ENCODE measurements around the gene ATP2B1.

ATP2B1 gene

DNA sequence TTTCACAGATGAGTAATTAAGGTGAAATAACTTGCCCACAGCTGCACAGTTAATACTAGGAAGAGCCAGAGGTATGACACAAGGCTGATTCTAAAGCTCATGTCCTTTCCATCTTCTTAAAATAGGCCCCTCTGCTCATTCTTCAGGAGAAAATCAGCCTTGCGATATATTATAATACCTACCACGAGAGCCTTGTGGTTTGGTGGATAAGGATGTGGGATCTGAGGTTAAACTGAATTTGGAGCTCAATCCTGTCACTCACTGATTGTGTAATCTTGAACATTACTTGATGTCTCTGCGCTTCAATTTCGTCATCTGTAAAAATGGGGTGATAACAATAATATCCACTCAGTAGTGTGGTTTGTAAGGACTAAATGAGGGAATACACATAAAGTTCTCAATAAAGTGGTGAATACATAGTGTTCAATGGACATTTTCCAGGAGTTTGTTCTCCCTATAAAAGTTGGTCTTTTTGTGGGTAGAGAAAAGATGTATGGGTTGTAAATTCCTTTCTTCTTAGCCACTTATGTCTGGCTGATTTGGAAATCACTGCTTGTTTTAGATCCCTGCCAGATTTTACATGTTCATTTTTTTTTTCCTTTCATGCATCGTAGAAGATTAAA, 25.1 kb upstream of the ATP2B1 start:
- Mint-ChIP-seq H3K4me3 (no peak overlapping the region), H3K9me3 (no peaks in the 10 kb centered on the region), H3K4me1 (ENCODE audit: low read depth in 2 of 2) (peaks cover 6 to 10% of the 10 kb centered on the region in 2 donors), H3K27ac (peak overlapping the region in 1 of 2 donors; percentile 5), H3K27me3 (no peaks in the 10 kb centered on the region), H3K36me3 (ENCODE audit: insufficient read depth) (no peaks in the 10 kb centered on the region)
- peak; percentile 90 for ATAC-seq (replicated peaks)
- DNase-seq, result no peak

DNA sequence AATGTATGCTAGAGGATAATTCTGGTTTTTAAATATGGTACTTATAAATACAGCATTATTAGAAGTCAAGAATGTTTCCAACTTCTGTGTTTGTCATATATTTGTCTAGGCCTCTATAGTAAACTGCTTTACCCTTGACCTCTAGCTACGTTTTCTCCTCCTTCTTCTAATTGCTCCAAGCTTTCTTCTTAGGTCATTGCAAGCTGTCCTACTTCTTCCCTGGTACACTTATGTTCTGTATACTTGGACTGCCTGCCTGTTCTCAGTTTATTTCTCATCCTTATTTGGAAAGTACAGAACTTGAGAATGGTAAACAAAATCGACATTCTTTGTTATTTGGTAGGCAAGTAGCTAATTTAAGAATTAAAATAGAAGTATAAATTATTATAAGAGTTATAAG, 23.9 kb upstream of the ATP2B1 start:
- peaks cover 6 to 10% of the 10 kb centered on the region in 2 donors for H3K4me1 Mint-ChIP-seq (ENCODE audit: low read depth in 2 of 2)
- H3K27me3 Mint-ChIP-seq, result no peaks in the 10 kb centered on the region
- ATAC-seq (replicated peaks), result no peak
- H3K9me3 Mint-ChIP-seq, result no peaks in the 10 kb centered on the region
- H3K36me3 Mint-ChIP-seq (ENCODE audit: insufficient read depth), result no peaks in the 10 kb centered on the region
- DNase-seq, result no peak
- no peak overlapping the region for H3K27ac Mint-ChIP-seq
- no peak overlapping the region for H3K4me3 Mint-ChIP-seq

DNA sequence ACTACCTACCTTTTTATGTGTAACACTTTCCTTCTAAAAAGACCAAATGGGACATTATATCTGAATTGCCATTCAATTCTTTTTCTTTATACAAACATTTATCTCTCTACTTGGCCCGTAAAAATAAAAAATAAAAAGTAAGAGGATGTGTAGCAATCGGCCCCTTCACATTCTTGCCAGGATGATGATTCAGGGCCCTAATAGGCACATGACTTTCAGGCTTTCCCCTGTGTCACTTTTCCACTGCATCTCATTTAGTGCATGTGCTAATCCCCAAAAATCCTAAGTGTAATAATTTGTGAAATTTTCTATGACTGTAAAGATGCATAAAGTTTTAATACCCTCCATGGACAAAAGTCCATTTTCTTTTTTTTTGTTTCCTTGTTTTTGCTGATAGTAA, 23.0 kb upstream of the ATP2B1 start:
- Mint-ChIP-seq H3K4me1 (ENCODE audit: low read depth in 2 of 2) (peaks cover 6 to 10% of the 10 kb centered on the region in 2 donors), H3K27ac (no peak overlapping the region), H3K27me3 (no peaks in the 10 kb centered on the region), H3K36me3 (ENCODE audit: insufficient read depth) (no peaks in the 10 kb centered on the region), H3K9me3 (no peaks in the 10 kb centered on the region), H3K4me3 (no peak overlapping the region)
- ATAC-seq (replicated peaks) (no peak), DNase-seq (no peak)

DNA sequence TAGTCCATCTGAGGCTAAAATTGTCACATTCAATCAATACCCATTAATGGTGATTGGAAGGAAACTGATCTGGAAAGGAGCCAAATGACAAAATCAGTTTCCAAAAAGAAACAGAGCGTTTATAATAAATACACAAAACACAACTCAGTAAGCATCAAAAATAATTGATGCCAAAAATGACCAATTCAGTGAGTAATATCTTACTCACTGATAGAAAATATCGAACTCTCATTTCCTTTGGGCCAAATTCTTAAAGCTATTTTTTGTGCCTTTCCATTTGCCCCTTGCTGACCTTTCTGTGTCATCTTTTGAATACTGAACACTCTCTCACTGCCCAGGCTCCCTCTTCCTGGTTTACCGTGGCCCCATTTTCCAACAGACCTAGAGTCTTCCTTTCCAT, 22.5 kb upstream of the ATP2B1 start:
- ATAC-seq (replicated peaks) (no peak), DNase-seq (no peak)
- Mint-ChIP-seq H3K27me3 (no peaks in the 10 kb centered on the region), H3K4me1 (ENCODE audit: low read depth in 2 of 2) (peaks cover 6 to 10% of the 10 kb centered on the region in 2 donors), H3K4me3 (no peak overlapping the region), H3K27ac (no peak overlapping the region), H3K9me3 (no peaks in the 10 kb centered on the region), H3K36me3 (ENCODE audit: insufficient read depth) (no peaks in the 10 kb centered on the region)

DNA sequence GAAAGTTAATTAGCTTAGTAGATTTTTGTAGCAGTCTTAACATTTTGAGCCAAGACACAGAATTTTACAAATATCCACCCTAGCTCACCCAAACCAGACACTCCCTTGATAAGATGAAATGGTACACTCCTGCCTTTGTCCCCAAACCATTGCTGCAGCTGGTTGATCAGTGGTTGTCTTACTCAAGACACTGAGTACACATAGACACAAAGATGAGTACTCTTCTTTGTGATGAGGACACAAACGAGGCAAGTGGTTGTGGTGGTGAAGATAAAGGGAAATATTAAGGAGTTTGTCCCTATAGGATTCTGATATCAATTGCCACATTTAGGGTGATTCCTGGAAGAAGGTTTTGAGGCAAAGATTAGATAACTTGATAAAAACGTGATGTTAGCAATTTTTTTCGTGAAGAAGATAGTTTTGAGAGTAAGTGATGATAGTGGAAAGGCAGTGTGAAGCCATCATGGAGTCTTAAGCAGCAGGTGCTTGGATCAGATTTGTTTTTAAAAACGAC, 21.4 kb upstream of the ATP2B1 start:
- no peaks in the 10 kb centered on the region for H3K36me3 Mint-ChIP-seq (ENCODE audit: insufficient read depth)
- H3K27ac Mint-ChIP-seq, result no peak overlapping the region
- H3K9me3 Mint-ChIP-seq, result no peaks in the 10 kb centered on the region

DNA sequence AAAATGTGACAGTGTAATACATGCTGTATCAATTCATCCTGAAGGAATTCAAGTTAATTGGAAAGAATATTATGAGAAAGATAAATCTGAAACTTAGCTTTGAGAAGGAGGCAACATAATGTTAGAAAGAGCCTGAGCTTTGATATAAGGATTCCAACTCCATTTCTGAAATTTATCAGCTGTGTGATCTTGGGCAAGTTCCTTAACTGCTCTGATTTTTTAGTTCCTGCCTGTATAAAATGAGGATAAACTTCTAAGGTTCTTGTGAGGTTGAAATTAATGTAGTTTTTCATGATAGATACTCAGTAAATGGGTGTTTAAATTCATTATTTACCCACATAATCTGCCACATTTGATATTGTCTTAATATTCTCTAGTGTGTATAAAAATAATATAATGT, 14.6 kb upstream of the ATP2B1 start:
- ATAC-seq (replicated peaks) (no peak), DNase-seq (no peak)
- H3K27me3 Mint-ChIP-seq, result no peaks in the 10 kb centered on the region
- no peak overlapping the region for H3K27ac Mint-ChIP-seq
- H3K9me3 Mint-ChIP-seq, result no peaks in the 10 kb centered on the region
- H3K4me1 Mint-ChIP-seq (ENCODE audit: low read depth in 2 of 2), result no peaks in the 10 kb centered on the region
- H3K36me3 Mint-ChIP-seq (ENCODE audit: insufficient read depth), result no peaks in the 10 kb centered on the region
- H3K4me3 Mint-ChIP-seq, result no peak overlapping the region

More for the DNA sequence above, 21.4 kb upstream of the ATP2B1 start:
- DNase-seq (no peak), ATAC-seq (replicated peaks) (no peak)
- Mint-ChIP-seq H3K27me3 (no peaks in the 10 kb centered on the region), H3K4me3 (no peak overlapping the region), H3K4me1 (ENCODE audit: low read depth in 2 of 2) (peaks cover 6 to 10% of the 10 kb centered on the region in 2 donors)

DNA sequence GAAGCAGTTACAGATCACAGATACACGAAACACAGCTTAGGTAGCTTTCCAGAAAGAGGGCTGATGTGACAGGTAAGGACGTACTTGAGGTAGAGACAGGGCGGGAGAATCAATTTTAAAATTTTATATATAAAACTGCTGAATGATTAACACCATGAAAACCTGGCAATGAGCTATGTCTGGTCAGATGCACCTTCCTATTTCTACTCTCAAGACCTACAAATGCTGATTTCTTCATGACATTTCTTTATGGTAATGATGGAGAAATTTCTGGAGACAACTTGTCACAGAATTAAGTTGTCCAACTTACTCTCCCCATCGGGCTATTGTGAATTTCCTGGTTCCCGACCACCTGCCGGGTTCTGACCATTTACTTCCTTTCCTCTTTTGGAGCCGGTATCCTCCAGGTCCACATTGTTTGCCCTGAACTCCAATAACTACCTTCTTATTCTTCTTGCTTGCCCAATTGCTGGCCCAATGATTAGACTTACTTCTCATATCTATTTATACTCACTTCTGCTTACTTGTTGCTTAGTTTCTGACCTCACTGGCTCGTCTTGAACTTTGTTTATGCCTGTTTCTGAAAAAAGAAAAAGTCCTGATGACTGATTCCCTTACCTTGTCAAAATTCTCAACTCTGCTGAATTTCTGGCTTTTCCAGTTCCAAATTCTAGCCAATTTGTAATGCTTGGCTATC, 12.8 kb upstream of the ATP2B1 start:
- no peaks in the 10 kb centered on the region for H3K36me3 Mint-ChIP-seq (ENCODE audit: insufficient read depth)
- no peak overlapping the region for H3K27ac Mint-ChIP-seq
- no peak for DNase-seq
- no peak overlapping the region for H3K4me3 Mint-ChIP-seq
- no peaks in the 10 kb centered on the region for H3K27me3 Mint-ChIP-seq
- ATAC-seq (replicated peaks), result peak; percentile 39
- H3K4me1 Mint-ChIP-seq (ENCODE audit: low read depth in 2 of 2), result peaks cover 0 to 3% of the 10 kb centered on the region in 2 donors
- H3K9me3 Mint-ChIP-seq, result no peaks in the 10 kb centered on the region

DNA sequence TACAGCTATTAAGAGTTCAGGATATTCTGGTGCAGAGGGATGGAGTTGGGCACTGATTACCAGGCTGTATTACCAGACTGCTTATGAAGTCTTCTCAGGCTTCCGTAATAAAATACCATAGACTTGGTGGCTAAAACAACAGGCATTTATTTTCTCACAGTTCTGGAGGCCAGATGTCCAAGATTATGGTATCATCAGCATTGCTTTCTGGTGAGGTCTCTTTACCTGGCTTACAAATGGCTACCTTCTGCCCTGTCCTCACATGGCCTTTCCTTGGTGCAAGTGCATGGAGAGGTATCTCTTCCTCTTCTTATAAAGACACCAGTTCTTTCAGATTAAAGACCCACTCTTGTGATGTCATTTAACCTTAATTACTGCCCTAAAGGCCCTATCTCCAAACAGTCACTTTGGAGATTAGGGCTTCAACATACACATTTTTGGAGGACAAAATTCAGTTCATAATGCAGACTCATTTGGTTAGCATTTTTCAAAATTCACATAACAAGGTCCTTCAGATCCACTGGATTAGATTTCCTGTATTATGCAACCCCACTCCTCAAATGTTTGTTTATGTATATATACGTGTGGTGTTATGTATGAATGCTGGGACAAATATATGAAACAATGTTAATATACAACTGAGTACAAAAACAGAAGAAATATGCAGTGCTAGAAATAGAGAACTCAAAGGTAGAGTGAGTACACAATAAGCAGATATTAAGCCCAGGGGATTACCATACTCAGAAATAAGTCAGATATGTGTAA, 9.3 kb upstream of the ATP2B1 start:
- Mint-ChIP-seq H3K4me3 (no peak overlapping the region), H3K27ac (no peak overlapping the region), H3K9me3 (peaks cover 2 to 8% of the 10 kb centered on the region in 2 donors), H3K4me1 (ENCODE audit: low read depth in 2 of 2) (peaks cover 0 to 3% of the 10 kb centered on the region in 2 donors), H3K36me3 (ENCODE audit: insufficient read depth) (no peaks in the 10 kb centered on the region), H3K27me3 (no peaks in the 10 kb centered on the region)
- DNase-seq (no peak), ATAC-seq (replicated peaks) (no peak)

DNA sequence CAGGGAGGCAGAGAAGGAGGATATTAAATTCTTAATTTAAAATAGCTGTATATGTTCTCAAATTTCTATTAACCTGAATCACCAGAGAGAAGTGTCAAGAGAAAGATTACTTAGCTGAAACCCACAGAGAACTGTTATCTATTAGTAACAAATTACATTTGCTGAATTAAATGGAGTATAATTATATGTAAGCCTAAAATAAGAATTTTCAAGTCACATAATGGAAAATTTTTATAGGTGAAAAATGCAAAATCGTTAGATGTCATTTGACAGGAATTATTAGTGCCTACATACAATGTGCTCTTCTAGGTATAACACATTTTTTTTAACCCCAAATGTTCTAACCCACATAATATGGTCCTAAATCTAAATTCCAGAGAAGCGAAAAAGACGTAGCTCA, 4.1 kb upstream of the ATP2B1 start:
- no peak overlapping the region for H3K27ac Mint-ChIP-seq
- DNase-seq (no peak), ATAC-seq (replicated peaks) (no peak)
- H3K9me3 Mint-ChIP-seq, result peaks cover 2 to 8% of the 10 kb centered on the region in 2 donors
- peaks cover 31% of the 10 kb centered on the region for H3K36me3 Mint-ChIP-seq (ENCODE audit: insufficient read depth)
- no peaks in the 10 kb centered on the region for H3K27me3 Mint-ChIP-seq
- H3K4me3 Mint-ChIP-seq, result no peak overlapping the region
- peaks cover 5 to 15% of the 10 kb centered on the region in 2 donors for H3K4me1 Mint-ChIP-seq (ENCODE audit: low read depth in 2 of 2)

DNA sequence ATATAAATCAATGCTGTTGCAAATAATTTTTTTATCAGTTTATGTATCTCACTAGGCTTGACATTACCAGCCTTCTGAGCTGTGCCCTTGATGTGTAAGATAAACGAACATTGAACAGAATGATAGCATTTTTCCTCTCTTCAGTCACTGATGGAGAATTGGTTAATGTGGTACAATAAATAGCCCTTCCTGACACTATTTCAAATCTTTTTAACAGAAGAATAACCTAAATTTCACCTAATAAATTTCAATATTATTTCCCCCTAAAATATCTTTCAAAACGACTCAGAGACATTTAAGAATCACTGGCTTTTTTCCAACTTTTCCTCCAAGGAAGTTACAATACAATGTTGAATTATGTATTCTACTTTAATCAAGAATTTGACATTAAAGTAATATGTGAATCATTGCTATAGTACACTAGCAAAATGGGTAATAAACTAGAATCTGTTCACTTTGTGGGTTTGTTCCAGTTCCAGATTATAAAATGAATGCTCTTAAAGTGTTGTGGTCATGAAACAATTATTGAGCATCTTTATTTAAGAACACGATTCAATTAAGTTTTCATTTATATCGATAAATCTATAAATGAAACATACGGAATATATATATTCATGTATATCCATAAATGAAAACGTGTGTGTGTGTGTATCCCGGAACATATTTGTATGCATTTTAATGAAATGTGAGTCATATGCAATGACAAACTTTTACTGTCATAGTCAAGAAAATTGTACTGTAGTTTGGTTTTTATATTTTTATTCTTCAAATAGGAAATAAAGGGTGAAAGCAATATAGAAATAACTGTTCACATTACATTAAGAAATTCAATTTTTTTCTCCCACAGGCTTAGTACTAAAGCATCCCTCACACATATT, 2.5 kb upstream of the ATP2B1 start:
- Mint-ChIP-seq H3K36me3 (ENCODE audit: insufficient read depth) (peaks cover 47% of the 10 kb centered on the region), H3K27ac (peak overlapping the region; percentile 97 to 98), H3K9me3 (peaks cover 2 to 8% of the 10 kb centered on the region in 2 donors), H3K27me3 (no peaks in the 10 kb centered on the region), H3K4me1 (ENCODE audit: low read depth in 2 of 2) (peaks cover 14 to 28% of the 10 kb centered on the region in 2 donors), H3K4me3 (peak overlapping the region; percentile 90 to 92)
- ATAC-seq (replicated peaks) (no peak), DNase-seq (no peak)

DNA sequence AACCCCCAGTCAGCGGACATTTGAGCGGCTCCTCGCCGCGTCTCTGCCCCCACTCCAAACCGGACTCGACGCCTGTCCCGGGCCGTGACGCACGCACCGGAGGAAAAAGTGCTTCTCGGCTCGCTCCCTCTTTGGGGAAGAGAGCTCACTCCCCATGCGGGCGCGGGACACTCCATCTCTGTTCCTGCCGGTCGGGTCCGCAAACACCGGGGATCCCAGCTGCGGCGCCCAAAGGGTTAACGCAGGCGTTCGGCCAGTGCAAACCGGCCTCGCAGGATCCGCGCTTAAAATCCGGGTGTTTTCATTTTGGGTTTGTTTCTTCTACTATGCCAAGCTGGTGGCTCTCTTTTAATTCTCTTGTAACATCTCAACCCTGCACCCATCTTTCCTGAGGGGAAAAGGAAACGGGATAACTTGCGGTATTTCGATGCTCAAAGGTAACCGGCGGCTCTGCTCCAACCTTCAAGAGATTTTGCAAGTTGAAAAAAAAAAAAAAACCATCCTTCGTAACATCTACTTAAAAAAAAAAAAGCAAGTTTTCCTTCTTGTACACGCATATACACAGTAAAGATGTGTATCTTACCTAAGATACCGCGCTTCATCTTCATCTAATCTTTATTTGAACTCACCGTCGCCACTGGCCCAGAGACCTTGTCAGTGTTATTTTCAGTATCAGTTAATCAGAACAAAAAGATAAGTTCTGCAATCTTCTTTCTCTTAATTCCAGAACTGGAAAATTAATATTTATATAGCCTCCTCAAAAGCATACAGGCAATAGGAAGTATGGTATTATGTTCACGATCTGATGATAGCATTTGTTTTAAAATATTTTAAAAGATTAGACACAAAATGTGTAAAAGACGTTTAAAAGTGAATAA, 1.6 kb upstream of the ATP2B1 start:
- Mint-ChIP-seq H3K9me3 (peaks cover 2 to 4% of the 10 kb centered on the region in 2 donors), H3K27ac (peak overlapping the region; percentile 97 to 98), H3K27me3 (no peaks in the 10 kb centered on the region), H3K4me3 (peak overlapping the region; percentile 90 to 92), H3K36me3 (ENCODE audit: insufficient read depth) (peaks cover 47% of the 10 kb centered on the region), H3K4me1 (ENCODE audit: low read depth in 2 of 2) (peaks cover 17 to 37% of the 10 kb centered on the region in 2 donors)
- DNase-seq (peak in 2 of 3 experiments; percentile 28 to 46), ATAC-seq (replicated peaks) (no peak)

Data from effector memory CD8-positive, alpha-beta T cell (primary cell).